Measurements from ENCODE around the gene SEMA4A. TPM values are rescaled to one million over a fixed set of nuclear protein-coding genes. Genes with fewer than 3 reads are reported as not detected.
A peak's percentile ranks its signal among the peaks of the same experiment; 100 is the strongest.
"Not testable (repeated sequence)": the region's sequence is repeated elsewhere in the genome, so short reads cannot be mapped to it uniquely, and the experiment has no call there.

The SEMA4A gene
- total and polyA plus RNA-seq, 9 of the 15 experiments (the other 6 are each of a cell fraction or from before 2014, with no cell fraction given): 0.04 to 1.7 (median 0.45) TPM

DNA sequence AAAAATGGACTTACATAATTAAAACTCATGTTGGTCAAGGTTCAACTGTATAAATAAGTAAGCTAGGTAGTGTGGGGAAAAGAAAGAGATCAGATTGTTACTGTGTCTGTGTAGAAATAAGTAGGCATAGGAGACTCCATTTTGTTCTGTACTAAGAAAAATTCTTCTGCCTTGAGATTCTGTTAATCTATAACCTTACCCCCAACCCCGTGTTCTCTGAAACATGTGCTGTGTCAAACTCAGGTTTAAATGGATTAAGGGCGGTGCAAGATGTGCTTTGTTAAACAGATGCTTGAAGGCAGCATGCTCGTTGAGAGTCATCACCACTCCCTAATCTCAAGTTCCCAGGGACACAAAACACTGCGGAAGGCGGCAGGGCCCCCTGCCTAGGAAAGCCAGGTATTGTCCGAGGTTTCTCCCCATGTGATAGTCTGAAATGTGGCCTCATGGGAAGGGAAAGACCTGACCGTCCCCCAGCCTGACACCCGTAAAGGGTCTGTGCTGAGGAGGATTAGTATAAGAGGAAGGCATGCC, 28.1 kb downstream of the SEMA4A start (continued):
- TF ChIP-seq, protein P1, sequence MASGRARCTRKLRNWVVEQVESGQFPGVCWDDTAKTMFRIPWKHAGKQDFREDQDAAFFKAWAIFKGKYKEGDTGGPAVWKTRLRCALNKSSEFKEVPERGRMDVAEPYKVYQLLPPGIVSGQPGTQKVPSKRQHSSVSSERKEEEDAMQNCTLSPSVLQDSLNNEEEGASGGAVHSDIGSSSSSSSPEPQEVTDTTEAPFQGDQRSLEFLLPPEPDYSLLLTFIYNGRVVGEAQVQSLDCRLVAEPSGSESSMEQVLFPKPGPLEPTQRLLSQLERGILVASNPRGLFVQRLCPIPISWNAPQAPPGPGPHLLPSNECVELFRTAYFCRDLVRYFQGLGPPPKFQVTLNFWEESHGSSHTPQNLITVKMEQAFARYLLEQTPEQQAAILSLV (tag; IDR thresholded peaks at IDR 0.05): peak; percentile 68; the same call in 1 of the 2 replicates
- TF ChIP-seq, protein P2, sequence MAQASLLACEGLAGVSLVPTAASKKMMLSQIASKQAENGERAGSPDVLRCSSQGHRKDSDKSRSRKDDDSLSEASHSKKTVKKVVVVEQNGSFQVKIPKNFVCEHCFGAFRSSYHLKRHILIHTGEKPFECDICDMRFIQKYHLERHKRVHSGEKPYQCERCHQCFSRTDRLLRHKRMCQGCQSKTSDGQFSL (CRISPR knock-in tag; IDR thresholded peaks at IDR 0.05): not testable (repeated sequence)
- TF ChIP-seq, protein P2 (tag; IDR thresholded peaks at IDR 0.05): peak in 1 of 2 experiments; percentile 74; a peak in 1 of 4 replicates
- peak; percentile 75 for TF ChIP-seq PTRF (tag; IDR thresholded peaks at IDR 0.05)
- peak; percentile 59; the same call in 1 of the 2 replicates for TF ChIP-seq DDX20 (tag; IDR thresholded peaks at IDR 0.05; ENCODE audit: low read depth)
- TF ChIP-seq, protein P3, sequence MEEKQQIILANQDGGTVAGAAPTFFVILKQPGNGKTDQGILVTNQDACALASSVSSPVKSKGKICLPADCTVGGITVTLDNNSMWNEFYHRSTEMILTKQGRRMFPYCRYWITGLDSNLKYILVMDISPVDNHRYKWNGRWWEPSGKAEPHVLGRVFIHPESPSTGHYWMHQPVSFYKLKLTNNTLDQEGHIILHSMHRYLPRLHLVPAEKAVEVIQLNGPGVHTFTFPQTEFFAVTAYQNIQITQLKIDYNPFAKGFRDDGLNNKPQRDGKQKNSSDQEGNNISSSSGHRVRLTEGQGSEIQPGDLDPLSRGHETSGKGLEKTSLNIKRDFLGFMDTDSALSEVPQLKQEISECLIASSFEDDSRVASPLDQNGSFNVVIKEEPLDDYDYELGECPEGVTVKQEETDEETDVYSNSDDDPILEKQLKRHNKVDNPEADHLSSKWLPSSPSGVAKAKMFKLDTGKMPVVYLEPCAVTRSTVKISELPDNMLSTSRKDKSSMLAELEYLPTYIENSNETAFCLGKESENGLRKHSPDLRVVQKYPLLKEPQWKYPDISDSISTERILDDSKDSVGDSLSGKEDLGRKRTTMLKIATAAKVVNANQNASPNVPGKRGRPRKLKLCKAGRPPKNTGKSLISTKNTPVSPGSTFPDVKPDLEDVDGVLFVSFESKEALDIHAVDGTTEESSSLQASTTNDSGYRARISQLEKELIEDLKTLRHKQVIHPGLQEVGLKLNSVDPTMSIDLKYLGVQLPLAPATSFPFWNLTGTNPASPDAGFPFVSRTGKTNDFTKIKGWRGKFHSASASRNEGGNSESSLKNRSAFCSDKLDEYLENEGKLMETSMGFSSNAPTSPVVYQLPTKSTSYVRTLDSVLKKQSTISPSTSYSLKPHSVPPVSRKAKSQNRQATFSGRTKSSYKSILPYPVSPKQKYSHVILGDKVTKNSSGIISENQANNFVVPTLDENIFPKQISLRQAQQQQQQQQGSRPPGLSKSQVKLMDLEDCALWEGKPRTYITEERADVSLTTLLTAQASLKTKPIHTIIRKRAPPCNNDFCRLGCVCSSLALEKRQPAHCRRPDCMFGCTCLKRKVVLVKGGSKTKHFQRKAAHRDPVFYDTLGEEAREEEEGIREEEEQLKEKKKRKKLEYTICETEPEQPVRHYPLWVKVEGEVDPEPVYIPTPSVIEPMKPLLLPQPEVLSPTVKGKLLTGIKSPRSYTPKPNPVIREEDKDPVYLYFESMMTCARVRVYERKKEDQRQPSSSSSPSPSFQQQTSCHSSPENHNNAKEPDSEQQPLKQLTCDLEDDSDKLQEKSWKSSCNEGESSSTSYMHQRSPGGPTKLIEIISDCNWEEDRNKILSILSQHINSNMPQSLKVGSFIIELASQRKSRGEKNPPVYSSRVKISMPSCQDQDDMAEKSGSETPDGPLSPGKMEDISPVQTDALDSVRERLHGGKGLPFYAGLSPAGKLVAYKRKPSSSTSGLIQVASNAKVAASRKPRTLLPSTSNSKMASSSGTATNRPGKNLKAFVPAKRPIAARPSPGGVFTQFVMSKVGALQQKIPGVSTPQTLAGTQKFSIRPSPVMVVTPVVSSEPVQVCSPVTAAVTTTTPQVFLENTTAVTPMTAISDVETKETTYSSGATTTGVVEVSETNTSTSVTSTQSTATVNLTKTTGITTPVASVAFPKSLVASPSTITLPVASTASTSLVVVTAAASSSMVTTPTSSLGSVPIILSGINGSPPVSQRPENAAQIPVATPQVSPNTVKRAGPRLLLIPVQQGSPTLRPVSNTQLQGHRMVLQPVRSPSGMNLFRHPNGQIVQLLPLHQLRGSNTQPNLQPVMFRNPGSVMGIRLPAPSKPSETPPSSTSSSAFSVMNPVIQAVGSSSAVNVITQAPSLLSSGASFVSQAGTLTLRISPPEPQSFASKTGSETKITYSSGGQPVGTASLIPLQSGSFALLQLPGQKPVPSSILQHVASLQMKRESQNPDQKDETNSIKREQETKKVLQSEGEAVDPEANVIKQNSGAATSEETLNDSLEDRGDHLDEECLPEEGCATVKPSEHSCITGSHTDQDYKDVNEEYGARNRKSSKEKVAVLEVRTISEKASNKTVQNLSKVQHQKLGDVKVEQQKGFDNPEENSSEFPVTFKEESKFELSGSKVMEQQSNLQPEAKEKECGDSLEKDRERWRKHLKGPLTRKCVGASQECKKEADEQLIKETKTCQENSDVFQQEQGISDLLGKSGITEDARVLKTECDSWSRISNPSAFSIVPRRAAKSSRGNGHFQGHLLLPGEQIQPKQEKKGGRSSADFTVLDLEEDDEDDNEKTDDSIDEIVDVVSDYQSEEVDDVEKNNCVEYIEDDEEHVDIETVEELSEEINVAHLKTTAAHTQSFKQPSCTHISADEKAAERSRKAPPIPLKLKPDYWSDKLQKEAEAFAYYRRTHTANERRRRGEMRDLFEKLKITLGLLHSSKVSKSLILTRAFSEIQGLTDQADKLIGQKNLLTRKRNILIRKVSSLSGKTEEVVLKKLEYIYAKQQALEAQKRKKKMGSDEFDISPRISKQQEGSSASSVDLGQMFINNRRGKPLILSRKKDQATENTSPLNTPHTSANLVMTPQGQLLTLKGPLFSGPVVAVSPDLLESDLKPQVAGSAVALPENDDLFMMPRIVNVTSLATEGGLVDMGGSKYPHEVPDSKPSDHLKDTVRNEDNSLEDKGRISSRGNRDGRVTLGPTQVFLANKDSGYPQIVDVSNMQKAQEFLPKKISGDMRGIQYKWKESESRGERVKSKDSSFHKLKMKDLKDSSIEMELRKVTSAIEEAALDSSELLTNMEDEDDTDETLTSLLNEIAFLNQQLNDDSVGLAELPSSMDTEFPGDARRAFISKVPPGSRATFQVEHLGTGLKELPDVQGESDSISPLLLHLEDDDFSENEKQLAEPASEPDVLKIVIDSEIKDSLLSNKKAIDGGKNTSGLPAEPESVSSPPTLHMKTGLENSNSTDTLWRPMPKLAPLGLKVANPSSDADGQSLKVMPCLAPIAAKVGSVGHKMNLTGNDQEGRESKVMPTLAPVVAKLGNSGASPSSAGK (IDR thresholded peaks at IDR 0.05): peak; percentile 47; the same call in 1 of the 2 replicates
- TF ChIP-seq PTTG1 (tag; IDR thresholded peaks at IDR 0.05; ENCODE audit: low read depth): peak; percentile 70; the same call in 1 of the 2 replicates
- peak; percentile 29; the same call in 1 of the 2 replicates for TF ChIP-seq CBFA2T2 (conservative IDR thresholded peaks at IDR 0.05)
- peak; percentile 20; the same call in 1 of the 2 replicates for TF ChIP-seq EP400 (IDR thresholded peaks at IDR 0.05)
- peak; percentile 58; the same call in 1 of the 2 replicates for TF ChIP-seq PYGO2 (tag; IDR thresholded peaks at IDR 0.05)
- TF ChIP-seq, protein P4, sequence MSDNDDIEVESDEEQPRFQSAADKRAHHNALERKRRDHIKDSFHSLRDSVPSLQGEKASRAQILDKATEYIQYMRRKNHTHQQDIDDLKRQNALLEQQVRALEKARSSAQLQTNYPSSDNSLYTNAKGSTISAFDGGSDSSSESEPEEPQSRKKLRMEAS (CRISPR knock-in tag; IDR thresholded peaks at IDR 0.05): peak; percentile 81
